HCT116 (cell line): ENCODE results near the gene PLOD2. TPM values are rescaled to one million over a fixed set of nuclear protein-coding genes. Genes with fewer than 3 reads are reported as not detected.

Experiments
- ATAC-seq: fragments of 200-7000 bp; cut with Tn5 transposase; 2 replicates; pipeline ENCODE4 v1.9.1; 2020; ENCODE audit warnings: mild to moderate bottlenecking, moderate library complexity
- BruUV-seq: library from RNA; stranded (reverse); fragments of 400-500 nt; replicated peaks from 2 replicates; lab custom pipeline; 2021; lab: Mats Ljungman, UMichigan
- CTCF ChIA-PET: fragments of 300-600 bp; sonication (Branson Sonifier 250); formaldehyde crosslinking; loops from one replicate; lab custom pipeline; 2021; ENCODE audit warnings: antibody characterized with exemption; lab: Charles Lee
- POLR2A ChIA-PET: fragments of 300-600, 350-600 bp; sonication (Branson Sonifier 250); formaldehyde crosslinking; loops from one replicate; lab custom pipeline; 2021; ENCODE audit warnings: antibody characterized with exemption; lab: Charles Lee
- RAD21 ChIA-PET, 2 experiments: fragments of 300-600 bp; sonication (Branson Sonifier 250); formaldehyde crosslinking; loops; one replicate each; lab custom pipeline; 2023; ENCODE audit warnings: low total read pairs in 2 of 2; ENCODE audit not compliant: uncharacterized antibody in 2 of 2, unreplicated experiment in 2 of 2, low non-redundant PET in 1 of 2; lab: Charles Lee
- DNase-seq: peaks from one replicate; pipeline ENCODE4 v3.0.0-alpha.2; 2010; ENCODE audit warnings: low read depth, low spot score
- H2AFZ ChIP-seq: fragments of 200-600 bp; shearing (Covaris generic), sonication (generic); 2 replicates; pipeline ENCODE4 v1.6.1; 2017; ENCODE audit warnings: low read depth, mixed run types, mixed read lengths, antibody characterized with exemption, low read length; ENCODE audit not compliant: poor library complexity, severe bottlenecking
- H3K27ac ChIP-seq: 2 replicates; pipeline ENCODE4 v1.5.1; 2012; ENCODE audit warnings: low read depth, low read length
- H3K27me3 ChIP-seq: fragments of 200-600 bp; sonication (generic); 2 replicates; pipeline ENCODE4 v1.6.1; 2016; ENCODE audit warnings: mixed run types, low read length, mixed read lengths; ENCODE audit not compliant: insufficient read depth
- H3K36me3 ChIP-seq, 2 experiments: fragments of 200-500 bp in 1 of 2; fragments of 200-600 bp in 1 of 2; sonication (Bioruptor generic) in 1 of 2; sonication (generic) in 1 of 2; 2 replicates each; pipeline versions ENCODE4 v1.5.1 to v1.6.1; 2014 to 2016; ENCODE audit warnings: low read length in 2 of 2, inconsistent platforms in 1 of 2, mixed read lengths in 1 of 2, mixed run types in 1 of 2; ENCODE audit not compliant: insufficient read depth in 2 of 2, control insufficient read depth in 1 of 2
- H3K4me1 ChIP-seq, 2 experiments: fragments of 200-600 bp in 1 of 2; sonication (generic) in 1 of 2; 2 replicates each; pipeline versions ENCODE4 v1.5.1 to v1.6.1; 2012 to 2017; ENCODE audit warnings: low read length in 2 of 2, inconsistent platforms in 1 of 2, mild to moderate bottlenecking in 1 of 2, mixed read lengths in 1 of 2, mixed run types in 1 of 2, moderate library complexity in 1 of 2; ENCODE audit not compliant: insufficient read depth in 2 of 2, control insufficient read depth in 1 of 2
- H3K4me2 ChIP-seq: fragments of 200-600 bp; sonication (generic); 2 replicates; pipeline ENCODE4 v1.6.1; 2017; ENCODE audit warnings: mixed run types, low read length, mixed read lengths
- H3K4me3 ChIP-seq, 2 experiments: fragments of 200-600 bp in 1 of 2; sonication (generic) in 1 of 2; replicated peaks in 1 of 2; 2 replicates each; pipeline ENCODE4 v1.5.1; 2011 to 2016; ENCODE audit warnings: low read length in 2 of 2, control low read depth in 1 of 2, low read depth in 1 of 2, mild to moderate bottlenecking in 1 of 2, mixed read lengths in 1 of 2, mixed run types in 1 of 2
- H3K79me2 ChIP-seq: fragments of 200-600 bp; sonication (generic); 2 replicates; pipeline ENCODE4 v1.6.1; 2017; ENCODE audit warnings: mild to moderate bottlenecking, mixed run types, low read length, moderate library complexity, mixed read lengths; ENCODE audit not compliant: insufficient read depth
- H3K9ac ChIP-seq: fragments of 200-600 bp; sonication (generic); 2 replicates; pipeline ENCODE4 v1.6.1; 2016; ENCODE audit warnings: low read length, mixed read lengths
- H3K9me2 ChIP-seq: fragments of 200-600 bp; sonication (generic), shearing (Covaris generic); 2 replicates; pipeline ENCODE4 v1.6.1; 2017; ENCODE audit warnings: mixed run types, mild to moderate bottlenecking, moderate library complexity; ENCODE audit not compliant: insufficient read depth
- H3K9me3 ChIP-seq, 2 experiments: fragments of 200-500 bp in 1 of 2; fragments of 200-600 bp in 1 of 2; sonication (Bioruptor generic) in 1 of 2; sonication (generic) in 1 of 2; 2 replicates each; pipeline ENCODE4 v1.6.1; 2014 to 2017; ENCODE audit warnings: low read length in 2 of 2, mixed read lengths in 2 of 2, inconsistent platforms in 1 of 2, low read depth in 1 of 2, mild to moderate bottlenecking in 1 of 2, mixed run types in 1 of 2, moderate library complexity in 1 of 2; ENCODE audit not compliant: control insufficient read depth in 1 of 2, insufficient read depth in 1 of 2
- H4K20me1 ChIP-seq: fragments of 200-600 bp; sonication (generic), shearing (Covaris generic); 2 replicates; pipeline ENCODE4 v1.6.1; 2017; ENCODE audit warnings: mixed run types, mild to moderate bottlenecking, moderate library complexity; ENCODE audit not compliant: insufficient read depth
- CBX3 ChIP-seq: IDR thresholded peaks from 2 replicates; pipeline ENCODE4 v1.6.1; 2012; ENCODE audit warnings: low read depth
- ELF1 ChIP-seq: IDR thresholded peaks from 2 replicates; pipeline ENCODE4 v1.6.1; 2012; ENCODE audit warnings: low read depth, borderline replicate concordance
- FOSL1 ChIP-seq: IDR thresholded peaks from 2 replicates; pipeline ENCODE4 v1.6.1; 2012; ENCODE audit warnings: low read depth
- JUND ChIP-seq: IDR thresholded peaks from 2 replicates; pipeline ENCODE4 v1.6.1; 2012
- RAD21 ChIP-seq: IDR thresholded peaks from 2 replicates; pipeline ENCODE4 v1.6.1; 2012; ENCODE audit warnings: low read depth, mild to moderate bottlenecking
- REST ChIP-seq: IDR thresholded peaks from 2 replicates; pipeline ENCODE4 v1.6.1; 2012; ENCODE audit warnings: low read depth
- SP1 ChIP-seq: IDR thresholded peaks from 2 replicates; pipeline ENCODE4 v1.6.1; 2012; ENCODE audit warnings: low read depth
- intact Hi-C: fragments of 100-400 bp; cut with micrococcal nuclease; formaldehyde crosslinking; loops from 2 replicates; pipeline ENCODE4 v1.10.0; 2022
- total RNA-seq: library from RNA; stranded (reverse); gene quantifications from one replicate; pipeline ENCODE4 v1.2.1, GENCODE V29; 2021; ENCODE audit not compliant: unreplicated experiment
- TF ChIP-seq, protein P1 (sequence below): IDR thresholded peaks from 2 replicates; pipeline ENCODE4 v1.6.1; 2012
- TF ChIP-seq, protein P2 (sequence below), 3 experiments: fragments of 200-600 bp in 1 of 3; sonication (generic) in 1 of 3; IDR thresholded peaks in 2 of 3; conservative IDR thresholded peaks in 1 of 3; 2 replicates each; pipeline ENCODE4 v1.5.1; 2012 to 2017; ENCODE audit warnings: low read depth in 2 of 3, low read length in 2 of 3, antibody characterized with exemption in 1 of 3, borderline replicate concordance in 1 of 3, control low read depth in 1 of 3, mild to moderate bottlenecking in 1 of 3, mixed read lengths in 1 of 3, mixed run types in 1 of 3, moderate library complexity in 1 of 3; ENCODE audit not compliant: insufficient read depth in 1 of 3
- TF ChIP-seq, protein P3 (sequence below): IDR thresholded peaks from 2 replicates; pipeline ENCODE4 v1.6.1; 2011; ENCODE audit warnings: mild to moderate bottlenecking, low read length, moderate library complexity; ENCODE audit not compliant: insufficient replicate concordance; ENCODE audit errors: extremely low read depth

PLOD2 gene
- total RNA-seq, 1 experiment from 2014 or later = 25.8 TPM

DNA sequence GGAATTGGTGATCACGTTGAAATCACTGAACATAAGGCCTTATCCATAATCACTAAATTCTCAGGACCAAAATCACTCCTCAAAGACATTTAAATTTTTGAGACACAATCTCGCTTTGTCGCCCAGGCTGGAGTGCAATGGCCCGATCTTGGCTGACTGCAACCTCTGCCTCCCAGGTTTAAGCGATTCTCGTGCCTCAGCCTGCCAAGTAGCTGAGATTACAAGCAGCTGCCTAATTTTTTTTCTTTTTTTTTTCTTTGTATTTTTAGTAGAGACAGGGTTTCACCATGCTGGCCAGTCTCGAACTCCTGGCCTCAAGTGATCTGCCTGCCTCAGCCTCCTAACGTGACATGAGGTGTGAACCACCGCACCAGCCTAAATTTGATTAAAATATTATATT is 61.7 kb downstream of the PLOD2 start:
- ChIA-PET CTCF (no interaction called here), POLR2A (no interaction called here), RAD21 (no interaction called here)
- no peak overlapping the region for H2AFZ ChIP-seq
- ATAC-seq (no peak), DNase-seq (no peak)
- H3K4me2 ChIP-seq = no peak overlapping the region
- H3K36me3 ChIP-seq = no peaks in the 10 kb centered on the region
- H3K27me3 ChIP-seq = no peaks in the 10 kb centered on the region
- H3K9me3 ChIP-seq = no peaks in the 10 kb centered on the region
- no peaks in the 10 kb centered on the region for H3K79me2 ChIP-seq
- intact Hi-C loops = no loop called here
- no peak overlapping the region for H3K4me3 ChIP-seq
- H3K4me1 ChIP-seq = no peaks in the 10 kb centered on the region
- no peak overlapping the region for H3K27ac ChIP-seq
- H4K20me1 ChIP-seq = no peaks in the 10 kb centered on the region
- TF ChIP-seq JUND (no peak), CBX3 (no peak), SP1 (no peak), REST (no peak), ELF1 (no peak), RAD21 (no peak), FOSL1 (no peak)
- TF ChIP-seq, protein P1, sequence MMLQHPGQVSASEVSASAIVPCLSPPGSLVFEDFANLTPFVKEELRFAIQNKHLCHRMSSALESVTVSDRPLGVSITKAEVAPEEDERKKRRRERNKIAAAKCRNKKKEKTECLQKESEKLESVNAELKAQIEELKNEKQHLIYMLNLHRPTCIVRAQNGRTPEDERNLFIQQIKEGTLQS = no peak
- TF ChIP-seq, protein P2, sequence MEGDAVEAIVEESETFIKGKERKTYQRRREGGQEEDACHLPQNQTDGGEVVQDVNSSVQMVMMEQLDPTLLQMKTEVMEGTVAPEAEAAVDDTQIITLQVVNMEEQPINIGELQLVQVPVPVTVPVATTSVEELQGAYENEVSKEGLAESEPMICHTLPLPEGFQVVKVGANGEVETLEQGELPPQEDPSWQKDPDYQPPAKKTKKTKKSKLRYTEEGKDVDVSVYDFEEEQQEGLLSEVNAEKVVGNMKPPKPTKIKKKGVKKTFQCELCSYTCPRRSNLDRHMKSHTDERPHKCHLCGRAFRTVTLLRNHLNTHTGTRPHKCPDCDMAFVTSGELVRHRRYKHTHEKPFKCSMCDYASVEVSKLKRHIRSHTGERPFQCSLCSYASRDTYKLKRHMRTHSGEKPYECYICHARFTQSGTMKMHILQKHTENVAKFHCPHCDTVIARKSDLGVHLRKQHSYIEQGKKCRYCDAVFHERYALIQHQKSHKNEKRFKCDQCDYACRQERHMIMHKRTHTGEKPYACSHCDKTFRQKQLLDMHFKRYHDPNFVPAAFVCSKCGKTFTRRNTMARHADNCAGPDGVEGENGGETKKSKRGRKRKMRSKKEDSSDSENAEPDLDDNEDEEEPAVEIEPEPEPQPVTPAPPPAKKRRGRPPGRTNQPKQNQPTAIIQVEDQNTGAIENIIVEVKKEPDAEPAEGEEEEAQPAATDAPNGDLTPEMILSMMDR (IDR thresholded peaks at IDR 0.05 in 2 of 3, conservative IDR thresholded peaks at IDR 0.05 in 1 of 3; ENCODE audit: borderline replicate concordance in 1 of 3, insufficient read depth in 1 of 3, low read depth in 2 of 3, low read length in 2 of 3) = no peak
- TF ChIP-seq, protein P3, sequence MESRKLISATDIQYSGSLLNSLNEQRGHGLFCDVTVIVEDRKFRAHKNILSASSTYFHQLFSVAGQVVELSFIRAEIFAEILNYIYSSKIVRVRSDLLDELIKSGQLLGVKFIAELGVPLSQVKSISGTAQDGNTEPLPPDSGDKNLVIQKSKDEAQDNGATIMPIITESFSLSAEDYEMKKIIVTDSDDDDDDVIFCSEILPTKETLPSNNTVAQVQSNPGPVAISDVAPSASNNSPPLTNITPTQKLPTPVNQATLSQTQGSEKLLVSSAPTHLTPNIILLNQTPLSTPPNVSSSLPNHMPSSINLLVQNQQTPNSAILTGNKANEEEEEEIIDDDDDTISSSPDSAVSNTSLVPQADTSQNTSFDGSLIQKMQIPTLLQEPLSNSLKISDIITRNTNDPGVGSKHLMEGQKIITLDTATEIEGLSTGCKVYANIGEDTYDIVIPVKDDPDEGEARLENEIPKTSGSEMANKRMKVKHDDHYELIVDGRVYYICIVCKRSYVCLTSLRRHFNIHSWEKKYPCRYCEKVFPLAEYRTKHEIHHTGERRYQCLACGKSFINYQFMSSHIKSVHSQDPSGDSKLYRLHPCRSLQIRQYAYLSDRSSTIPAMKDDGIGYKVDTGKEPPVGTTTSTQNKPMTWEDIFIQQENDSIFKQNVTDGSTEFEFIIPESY = no peak
- H3K9ac ChIP-seq = no peak overlapping the region
- H3K9me2 ChIP-seq = no peaks in the 10 kb centered on the region
- BruUV-seq = no TSS peak
